ENCODE results near the gene MBP. TPM values are rescaled to one million over a fixed set of nuclear protein-coding genes. Genes with fewer than 3 reads are reported as not detected.

MBP gene
- total and polyA plus RNA-seq, 2 donors from 2014 or later: 15.1 to 61.2 TPM

GRCh38 chr18:77062518-77063003 is 70.0 kb downstream of the MBP start:
- Histone ChIP-seq H3K27me3 (ENCODE audit: control insufficient read depth, insufficient read depth, low read length) (no peaks in the 10 kb centered on the region), H3K9me3 (ENCODE audit: control insufficient read depth in 2 of 3, insufficient read depth in 1 of 3, low read length in 3 of 3) (no peaks in the 10 kb centered on the region), H3K9ac (ENCODE audit: low read length in 3 of 3) (no peak overlapping the region), H3K36me3 (ENCODE audit: control insufficient read depth in 2 of 3, insufficient read depth in 3 of 3, low read length in 3 of 3) (no peaks in the 10 kb centered on the region), H3K27ac (ENCODE audit: low read depth in 2 of 2, low read length in 2 of 2) (no peak overlapping the region), H3K4me3 (ENCODE audit: low read length in 3 of 3) (no peak overlapping the region), H3K4me1 (ENCODE audit: control insufficient read depth in 2 of 3, insufficient read depth in 2 of 3, low read depth in 1 of 3, low read length in 3 of 3) (peaks cover 0 to 10% (median 0%) of the 10 kb centered on the region in 3 donors)
- no peak for FAIRE-seq
- intact Hi-C loops (cut with DNase I): no loop called here
- no peak for TF ChIP-seq CTCF (IDR thresholded peaks at IDR 0.05; ENCODE audit: borderline replicate concordance, extremely low read depth, insufficient read depth)
- no peak for DNase-seq

GRCh38 chr18:77061946-77062517 is 70.6 kb downstream of the MBP start:
- DNase-seq (no peak), FAIRE-seq (no peak)
- Histone ChIP-seq H3K4me3 (ENCODE audit: low read length in 3 of 3) (no peak overlapping the region), H3K9me3 (ENCODE audit: control insufficient read depth in 2 of 3, insufficient read depth in 1 of 3, low read length in 3 of 3) (no peaks in the 10 kb centered on the region), H3K9ac (ENCODE audit: low read length in 3 of 3) (no peak overlapping the region), H3K27ac (ENCODE audit: low read depth in 2 of 2, low read length in 2 of 2) (no peak overlapping the region), H3K4me1 (ENCODE audit: control insufficient read depth in 2 of 3, insufficient read depth in 2 of 3, low read depth in 1 of 3, low read length in 3 of 3) (peaks cover 0 to 8% (median 4%) of the 10 kb centered on the region in 3 donors), H3K36me3 (ENCODE audit: control insufficient read depth in 2 of 3, insufficient read depth in 3 of 3, low read length in 3 of 3) (no peaks in the 10 kb centered on the region), H3K27me3 (ENCODE audit: control insufficient read depth, insufficient read depth, low read length) (no peaks in the 10 kb centered on the region)
- intact Hi-C loops (cut with DNase I): no loop called here
- TF ChIP-seq CTCF (IDR thresholded peaks at IDR 0.05; ENCODE audit: borderline replicate concordance, extremely low read depth, insufficient read depth): no peak

- no peak for DNase-seq
- no peak for TF ChIP-seq CTCF (IDR thresholded peaks at IDR 0.05; ENCODE audit: borderline replicate concordance, extremely low read depth, insufficient read depth)
- Histone ChIP-seq H3K27ac (ENCODE audit: low read depth in 2 of 2, low read length in 2 of 2) (no peak overlapping the region), H3K9ac (ENCODE audit: low read length in 3 of 3) (no peak overlapping the region), H3K9me3 (ENCODE audit: control insufficient read depth in 2 of 3, insufficient read depth in 1 of 3, low read length in 3 of 3) (no peaks in the 10 kb centered on the region), H3K4me3 (ENCODE audit: low read length in 3 of 3) (no peak overlapping the region), H3K27me3 (ENCODE audit: control insufficient read depth, insufficient read depth, low read length) (no peaks in the 10 kb centered on the region), H3K4me1 (ENCODE audit: control insufficient read depth in 2 of 3, insufficient read depth in 2 of 3, low read depth in 1 of 3, low read length in 3 of 3) (peaks cover 2 to 14% (median 10%) of the 10 kb centered on the region in 3 donors), H3K36me3 (ENCODE audit: control insufficient read depth in 2 of 3, insufficient read depth in 3 of 3, low read length in 3 of 3) (no peaks in the 10 kb centered on the region)
- no peak for FAIRE-seq
- intact Hi-C loops (cut with DNase I): no loop called here
These were observed 71.2 kb downstream of the MBP start for GRCh38 chr18:77061281-77061945.
